ENCODE data around the gene MED28.

DNA sequence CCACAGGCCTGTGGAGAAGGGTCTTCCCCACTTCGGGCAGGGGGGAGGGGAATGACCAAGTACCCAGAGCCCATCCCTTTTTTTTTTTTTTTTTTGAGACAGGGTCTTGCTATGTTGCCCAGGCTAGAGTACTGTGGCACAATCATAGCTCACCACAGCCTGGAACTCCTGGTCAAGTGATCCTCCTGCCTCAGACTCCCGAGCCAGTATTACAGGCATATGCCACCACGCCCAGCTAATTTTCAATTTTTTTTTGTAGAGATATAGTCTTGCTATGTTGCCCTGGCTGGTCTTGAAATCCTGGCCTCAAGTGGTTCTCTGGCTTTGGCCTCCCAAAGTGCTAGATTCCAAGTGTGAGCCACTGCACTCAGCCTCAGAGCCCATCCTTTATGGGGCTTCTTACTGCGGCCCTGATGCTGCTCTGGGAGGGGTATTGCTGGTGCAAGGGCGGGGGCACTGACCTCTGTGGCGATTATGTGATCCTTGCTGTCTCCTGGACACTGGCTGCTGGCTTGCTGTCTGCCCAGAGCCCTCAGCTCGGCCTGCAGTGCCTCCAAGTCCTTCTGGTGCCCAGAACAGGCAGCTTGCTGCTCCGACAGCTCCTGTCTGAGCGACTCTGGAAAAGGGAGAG lies 32.9 kb downstream of the MED28 start:
- no peak for TF ChIP-seq POLR2A (IDR thresholded peaks at IDR 0.05)
- TF ChIP-seq, protein P1, sequence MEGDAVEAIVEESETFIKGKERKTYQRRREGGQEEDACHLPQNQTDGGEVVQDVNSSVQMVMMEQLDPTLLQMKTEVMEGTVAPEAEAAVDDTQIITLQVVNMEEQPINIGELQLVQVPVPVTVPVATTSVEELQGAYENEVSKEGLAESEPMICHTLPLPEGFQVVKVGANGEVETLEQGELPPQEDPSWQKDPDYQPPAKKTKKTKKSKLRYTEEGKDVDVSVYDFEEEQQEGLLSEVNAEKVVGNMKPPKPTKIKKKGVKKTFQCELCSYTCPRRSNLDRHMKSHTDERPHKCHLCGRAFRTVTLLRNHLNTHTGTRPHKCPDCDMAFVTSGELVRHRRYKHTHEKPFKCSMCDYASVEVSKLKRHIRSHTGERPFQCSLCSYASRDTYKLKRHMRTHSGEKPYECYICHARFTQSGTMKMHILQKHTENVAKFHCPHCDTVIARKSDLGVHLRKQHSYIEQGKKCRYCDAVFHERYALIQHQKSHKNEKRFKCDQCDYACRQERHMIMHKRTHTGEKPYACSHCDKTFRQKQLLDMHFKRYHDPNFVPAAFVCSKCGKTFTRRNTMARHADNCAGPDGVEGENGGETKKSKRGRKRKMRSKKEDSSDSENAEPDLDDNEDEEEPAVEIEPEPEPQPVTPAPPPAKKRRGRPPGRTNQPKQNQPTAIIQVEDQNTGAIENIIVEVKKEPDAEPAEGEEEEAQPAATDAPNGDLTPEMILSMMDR (IDR thresholded peaks at IDR 0.05) = no peak
